ENCODE measurements around the gene TNK2.

- TF ChIP-seq CTCF (IDR thresholded peaks at IDR 0.05; ENCODE audit: borderline replicate concordance, extremely low read depth, low read length, poor library complexity, severe bottlenecking) (no peak), EZH2 (IDR thresholded peaks at IDR 0.05; ENCODE audit: borderline replicate concordance, low read depth, low read length, severe bottlenecking) (no peak)
Observed at GRCh38 chr3:195911041-195911945, 2.9 kb upstream of the TNK2 start.

Data from DND-41 (cell line).